ENCODE results near the gene TMEM238. TPM values are rescaled to one million over a fixed set of nuclear protein-coding genes. Genes with fewer than 3 reads are reported as not detected.
A peak's percentile ranks its signal among the peaks of the same experiment; 100 is the strongest.

TMEM238 gene
- polyA plus RNA-seq, 5 donors, result 0.23 to 2.3 (median 0.77) TPM

DNA sequence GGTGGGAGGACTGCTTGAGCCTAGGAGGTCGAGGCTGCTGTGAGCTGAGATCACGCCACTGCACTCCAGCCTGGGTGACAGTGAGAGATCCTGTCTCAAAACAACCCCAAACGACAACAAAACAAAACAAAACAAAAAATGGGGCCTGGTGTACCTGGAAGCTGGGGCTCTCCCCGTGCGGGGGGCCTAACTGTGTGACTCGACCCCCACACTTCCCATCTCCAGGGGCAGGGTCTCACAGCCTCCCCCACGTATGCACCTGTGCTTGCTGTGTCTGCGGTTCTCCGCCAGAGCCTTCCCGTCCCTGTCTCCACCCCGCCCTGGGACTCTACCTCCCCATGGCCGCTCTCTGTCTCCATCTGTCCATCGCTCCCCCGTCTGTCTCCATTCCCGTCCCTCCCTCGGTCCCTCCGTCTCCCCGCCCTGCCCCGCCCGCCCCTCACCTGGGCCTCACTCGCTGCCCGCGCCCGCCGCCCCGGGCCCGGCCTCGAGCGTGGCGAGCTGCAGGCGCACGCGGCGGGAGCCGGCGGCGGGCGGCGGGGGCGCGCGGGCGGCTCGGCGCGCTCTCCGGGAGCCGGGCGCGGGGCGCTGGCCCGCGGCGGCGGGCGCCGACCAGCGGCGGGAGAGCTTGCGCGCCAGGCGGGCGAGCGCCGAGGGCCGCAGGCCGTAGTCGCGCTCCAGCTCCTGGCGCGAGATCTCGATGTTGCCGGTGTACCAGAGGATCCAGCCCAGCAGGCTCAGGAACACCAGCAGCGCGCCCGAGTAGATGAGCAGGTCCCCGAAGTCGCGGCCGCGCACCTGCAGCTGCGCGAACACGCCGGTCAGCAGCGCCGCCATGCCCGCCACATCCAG is 587 bp downstream of the TMEM238 start:
- DNase-seq, result peak in 1 of 2 donors; percentile 63

DNA sequence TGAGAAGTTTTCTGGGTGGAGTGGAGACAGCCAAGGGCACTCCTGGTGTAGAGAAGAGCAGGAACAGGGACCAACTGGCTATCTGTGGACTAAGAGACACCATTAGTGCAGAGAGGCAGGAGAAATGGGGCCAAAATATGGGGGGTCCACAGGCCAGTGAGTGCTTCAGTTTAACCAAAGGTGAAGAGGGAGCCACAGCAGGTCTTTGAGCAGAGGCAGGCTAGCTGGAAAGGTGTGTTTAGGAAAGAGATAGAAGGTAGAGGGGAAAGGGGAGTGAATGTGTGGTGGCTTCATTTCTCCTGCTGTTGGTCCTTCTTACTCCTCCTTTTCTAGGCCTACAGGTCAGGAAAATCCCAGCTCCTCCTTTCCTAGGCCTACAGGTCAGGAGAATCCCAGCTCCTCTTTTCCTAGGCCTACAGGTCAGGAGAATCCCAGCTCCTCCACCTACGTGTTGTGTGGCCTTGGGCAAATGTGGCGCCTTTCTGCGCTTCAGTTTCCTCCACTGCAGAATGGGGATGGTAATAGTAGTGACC is 1.5 kb downstream of the TMEM238 start:
- DNase-seq, result no peak

DNA sequence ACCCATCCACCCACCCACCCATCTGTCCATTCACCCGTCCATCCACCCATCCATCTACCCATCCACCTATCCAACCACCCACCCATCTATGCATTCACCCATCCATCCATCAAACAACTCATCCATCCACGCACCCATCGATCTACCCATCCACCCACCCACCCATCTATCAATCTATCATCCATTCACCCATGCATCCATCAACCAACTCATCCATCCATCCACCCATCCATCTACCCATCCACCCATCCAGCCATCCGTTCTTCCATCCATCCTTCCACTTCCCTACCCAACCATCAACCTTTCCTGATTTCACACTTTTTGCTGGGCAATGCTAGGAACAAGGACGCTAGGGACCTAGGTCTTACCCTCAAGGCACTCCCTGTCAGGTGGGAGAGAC is 2.1 kb downstream of the TMEM238 start:
- no peak for DNase-seq

DNA sequence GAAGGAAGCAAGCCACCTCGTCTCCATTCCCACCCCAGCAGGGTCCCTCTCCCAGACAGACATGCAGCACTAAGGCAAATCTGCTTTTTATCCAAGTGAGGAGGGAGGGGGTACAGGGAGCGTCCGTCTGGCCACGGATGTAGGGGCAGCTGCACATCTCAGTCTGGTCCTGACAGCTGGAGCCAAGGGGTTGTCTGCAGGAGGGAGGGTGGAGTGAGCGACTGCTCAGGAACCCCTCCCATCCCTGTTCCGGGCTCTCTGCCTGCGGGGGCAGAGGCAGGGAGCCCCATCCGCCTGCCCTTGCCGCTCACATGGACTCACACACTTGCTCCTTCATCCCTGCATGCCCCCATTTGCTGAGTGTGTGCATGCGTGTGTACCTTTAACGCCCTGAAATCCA is 4.9 kb downstream of the TMEM238 start:
- no peak for DNase-seq

DNA sequence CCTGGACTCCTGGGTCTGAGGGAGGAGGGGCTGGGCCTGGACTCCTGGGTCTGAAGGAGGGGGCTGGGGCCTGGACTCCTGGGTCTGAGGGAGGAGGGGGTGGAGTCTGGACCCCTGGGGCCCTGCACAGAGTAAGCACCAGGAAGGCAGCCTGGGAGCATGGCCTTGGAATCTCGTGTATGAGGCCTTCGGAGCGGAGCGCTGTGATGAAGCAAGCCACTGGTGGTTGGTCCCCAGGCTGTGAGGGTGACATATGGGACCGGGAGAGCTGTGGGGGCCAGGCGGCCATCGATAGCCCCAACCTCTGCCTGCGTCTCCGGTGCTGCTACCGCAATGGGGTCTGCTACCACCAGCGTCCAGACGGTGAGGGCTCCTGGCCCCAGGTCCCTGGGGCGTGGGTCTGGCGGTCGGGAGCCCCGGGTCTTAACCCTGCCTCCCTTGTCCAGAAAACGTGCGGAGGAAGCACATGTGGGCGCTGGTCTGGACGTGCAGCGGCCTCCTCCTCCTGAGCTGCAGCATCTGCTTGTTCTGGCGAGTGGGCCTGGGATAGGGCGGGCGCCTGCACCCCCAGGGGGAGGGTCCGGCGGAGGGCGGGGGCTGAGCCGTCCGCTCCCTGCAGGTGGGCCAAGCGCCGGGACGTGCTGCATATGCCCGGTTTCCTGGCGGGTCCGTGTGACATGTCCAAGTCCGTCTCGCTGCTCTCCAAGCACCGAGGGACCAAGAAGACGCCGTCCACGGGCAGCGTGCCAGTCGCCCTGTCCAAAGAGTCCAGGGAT is 6.5 kb downstream of the TMEM238 start:
- no peak for DNase-seq

DNA sequence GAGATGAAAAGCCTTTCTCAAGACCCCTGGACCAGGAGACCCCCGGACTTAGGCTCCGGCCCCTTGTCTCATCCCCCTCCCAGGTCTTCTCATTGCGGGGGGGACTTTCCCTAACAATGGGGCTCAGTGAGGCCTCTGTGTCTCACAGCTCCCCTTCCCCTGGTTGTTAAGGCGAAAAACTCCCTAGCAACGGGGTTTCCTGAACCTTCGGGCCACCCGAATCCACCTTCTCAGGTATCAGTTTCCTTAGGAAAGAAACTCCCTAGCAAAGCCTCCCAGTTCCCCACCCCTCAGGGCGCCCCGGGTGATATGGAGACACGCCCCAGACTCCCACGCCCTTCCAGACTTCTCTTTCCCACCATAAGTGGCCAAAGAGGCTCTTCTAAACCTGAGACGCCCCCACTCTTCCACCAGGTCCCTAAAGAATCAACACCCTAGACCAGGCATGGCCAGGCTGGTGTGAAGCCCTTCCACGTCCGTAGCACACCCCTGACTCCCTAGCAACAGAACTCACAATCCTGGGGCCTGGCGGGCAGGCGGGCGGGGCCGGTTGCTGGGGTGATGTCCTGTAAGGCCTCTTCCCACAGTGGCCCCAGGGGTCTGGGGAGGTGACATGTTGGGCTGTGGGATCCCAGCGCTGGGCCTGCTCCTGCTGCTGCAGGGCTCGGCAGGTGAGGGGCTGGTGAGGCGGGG is 7.7 kb downstream of the TMEM238 start, which contains the start of gene TMEM190:
Gene TMEM190, plus strand, starts transcription at position 586 of the 693 bp plus-strand sequence. Its CDS starts 28 bp downstream, at position 614.
- no peak for DNase-seq

DNA sequence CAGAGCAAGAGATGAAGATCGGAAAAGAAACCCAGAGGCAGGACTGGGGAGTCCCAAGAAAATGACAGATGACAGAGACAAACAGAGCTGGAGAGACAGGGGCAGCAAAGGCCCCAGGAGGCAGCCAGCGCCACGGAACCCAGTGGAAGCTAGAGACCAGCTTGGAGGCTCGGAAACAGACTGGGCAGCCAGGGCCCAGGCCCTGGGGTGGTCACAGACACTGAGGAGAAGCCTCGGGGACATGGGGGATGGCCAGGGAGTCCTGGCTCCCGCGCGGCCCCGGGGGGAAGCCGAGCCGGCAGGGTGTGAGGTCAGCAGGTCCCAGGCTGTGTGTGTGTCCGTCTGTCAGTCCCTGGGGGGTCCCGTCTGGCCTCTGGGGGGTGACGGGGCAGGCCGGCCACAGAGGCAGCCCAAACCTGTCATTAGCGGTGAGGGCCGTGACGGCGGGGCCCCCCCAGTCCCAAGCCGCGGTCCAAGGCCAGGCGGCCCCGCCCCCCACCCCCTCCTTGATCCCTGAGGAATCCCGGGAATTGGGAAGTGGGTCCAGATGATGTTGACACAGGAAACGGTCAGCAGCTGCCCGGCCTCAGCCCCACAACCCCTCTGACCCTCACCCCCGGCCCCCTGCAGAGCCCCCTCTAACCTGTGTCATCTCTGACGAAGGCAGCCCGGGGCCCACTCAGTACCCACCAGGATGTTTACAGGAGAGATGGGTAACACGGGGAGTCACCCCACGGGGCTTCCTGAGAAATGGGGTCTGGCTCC is 9.9 kb downstream of the TMEM238 start:
- DNase-seq, result peak in 1 of 2 donors; percentile 51

DNA sequence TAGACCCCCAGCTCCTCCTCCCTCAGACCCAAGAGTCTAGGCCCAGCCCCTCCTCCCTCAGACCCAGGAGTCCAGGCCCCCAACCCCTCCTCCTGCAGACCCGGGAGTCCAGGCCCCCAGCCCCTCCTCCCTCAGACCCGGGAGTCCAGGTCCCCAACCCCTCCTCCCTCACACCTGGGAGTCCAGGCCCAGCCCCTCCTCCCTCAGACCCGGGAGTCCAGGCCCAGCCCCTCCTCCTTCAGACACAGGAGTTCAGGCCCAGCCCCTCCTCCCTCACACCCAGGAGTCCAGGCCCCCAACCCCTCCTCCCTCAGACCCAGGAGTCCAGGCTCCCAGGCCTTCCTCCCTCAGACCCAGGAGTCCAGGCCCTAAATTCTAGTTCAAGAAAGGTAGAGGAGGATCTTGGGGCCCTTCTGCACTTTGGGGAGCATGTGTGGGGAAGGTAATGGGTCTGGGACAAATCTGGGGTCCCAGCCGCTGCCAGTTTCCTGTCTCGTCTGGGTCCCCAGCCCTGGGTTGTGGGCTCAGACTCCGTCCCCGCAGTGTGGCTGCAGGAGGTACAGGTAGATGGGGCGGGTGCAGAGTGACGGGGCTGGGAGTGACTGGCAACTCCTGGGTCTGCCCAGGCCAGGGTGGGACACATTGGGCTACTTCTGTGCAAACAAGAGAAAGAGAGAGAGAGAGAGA is 10.6 kb downstream of the TMEM238 start:
- DNase-seq, result no peak

DNA sequence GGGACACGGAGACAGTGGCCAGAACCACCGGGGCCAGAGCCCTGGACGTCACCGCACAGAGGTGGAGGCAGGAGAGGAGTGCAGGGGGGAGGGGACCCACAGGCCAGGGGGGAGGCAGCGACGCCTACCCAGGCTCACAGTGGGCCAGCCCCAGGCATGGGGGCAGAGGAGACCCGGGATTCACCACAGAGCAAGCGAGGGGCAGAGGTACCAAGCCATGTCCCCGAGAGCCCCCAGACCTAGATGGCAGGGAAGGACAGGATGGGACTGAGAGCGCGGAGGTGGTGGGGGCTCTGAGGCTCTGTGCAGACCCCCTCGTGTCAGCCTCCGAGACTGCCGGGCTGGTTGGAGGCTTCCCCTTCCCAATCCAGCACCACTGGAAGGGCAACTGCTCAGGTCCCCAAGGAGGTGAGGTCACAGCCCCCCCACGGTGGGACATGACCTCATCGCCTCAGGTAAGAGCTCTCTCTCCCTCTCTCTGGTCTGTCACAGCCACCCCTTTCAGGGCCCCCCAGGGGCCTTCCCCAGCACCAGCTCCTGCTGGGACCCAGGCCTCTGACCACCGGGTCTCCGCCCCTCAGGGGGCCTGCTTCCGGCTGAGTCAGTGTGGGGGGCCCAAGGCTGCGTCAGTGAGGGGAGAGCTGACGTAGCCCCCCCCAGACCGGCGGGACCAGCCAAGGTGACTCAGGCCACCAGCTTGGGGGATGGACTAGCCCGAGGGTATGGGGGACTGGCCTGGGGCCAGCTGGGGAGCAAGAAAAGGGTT is 11.6 kb downstream of the TMEM238 start:
- DNase-seq, result no peak

DNA sequence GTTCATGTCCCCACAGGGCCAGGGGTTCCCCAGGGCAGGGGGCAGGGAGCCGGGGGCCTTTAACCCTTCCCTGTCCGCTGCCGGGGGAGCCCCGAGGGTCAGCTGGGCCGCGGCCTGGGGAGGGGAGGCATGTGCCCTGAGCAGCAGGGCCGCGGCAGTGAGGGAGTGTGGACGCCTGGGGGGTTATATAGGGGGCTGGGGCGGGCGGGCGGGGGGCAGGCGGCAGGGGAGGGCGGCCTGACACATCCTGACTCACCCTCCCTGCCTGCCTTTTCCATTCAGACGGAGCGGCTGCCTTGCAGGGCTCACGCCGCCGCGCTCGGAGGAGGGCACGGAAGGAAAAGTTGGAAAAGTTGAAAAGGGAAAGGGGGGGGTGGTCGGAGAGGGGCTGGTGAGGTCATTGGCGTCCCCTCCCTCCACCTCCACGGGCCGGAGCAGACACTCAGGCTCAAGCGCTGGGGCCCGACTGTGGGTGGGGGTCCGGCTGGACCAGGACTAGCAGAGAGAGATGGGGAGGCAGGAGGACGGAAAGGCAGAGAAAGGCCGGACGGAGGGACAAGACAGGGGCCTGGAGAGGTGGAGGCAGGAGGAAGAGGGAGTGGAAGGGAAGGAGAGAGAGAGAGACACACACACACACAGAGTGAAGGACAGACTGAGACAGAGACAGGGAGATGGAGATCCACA is 13.6 kb downstream of the TMEM238 start, which contains the start of gene IL11:
Gene IL11, minus strand, starts transcription at position 159 of the 684 bp plus-strand sequence. Its CDS starts 153 bp downstream, at position 6.
- no peak for DNase-seq

DNA sequence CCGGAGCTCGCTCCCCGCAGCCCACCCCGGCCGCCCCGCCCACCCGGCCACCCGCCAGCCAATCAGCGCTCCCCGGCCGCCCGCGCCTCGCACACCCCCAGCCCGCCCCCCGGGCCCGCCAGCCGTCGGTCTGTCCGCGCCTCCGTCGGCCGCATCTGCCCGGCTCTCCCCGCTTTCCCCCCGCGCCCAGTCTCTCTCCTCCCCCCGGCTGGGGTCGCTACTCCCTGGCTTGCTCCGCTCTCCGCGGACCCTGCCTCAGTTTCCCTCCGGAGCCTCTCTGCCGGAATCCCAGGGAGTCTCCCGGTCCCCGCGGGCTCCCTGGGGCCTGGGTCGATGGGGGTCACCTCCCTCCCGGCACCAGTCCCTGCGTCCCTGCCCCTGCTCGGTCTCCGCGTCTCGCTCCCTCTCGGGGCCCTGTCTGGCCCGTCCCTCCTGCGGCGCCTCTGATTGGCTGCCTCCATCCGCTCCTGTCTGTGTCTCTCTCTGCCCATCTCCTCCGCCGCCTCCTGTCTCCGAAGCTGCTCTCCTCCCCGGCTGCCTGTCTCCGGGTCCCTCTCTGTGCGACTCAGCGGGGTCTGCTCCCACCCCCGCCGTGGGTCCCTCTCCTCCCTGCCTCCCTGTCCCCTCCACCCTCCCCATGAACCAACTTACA is 14.3 kb downstream of the TMEM238 start:
- no peak for DNase-seq

DNA sequence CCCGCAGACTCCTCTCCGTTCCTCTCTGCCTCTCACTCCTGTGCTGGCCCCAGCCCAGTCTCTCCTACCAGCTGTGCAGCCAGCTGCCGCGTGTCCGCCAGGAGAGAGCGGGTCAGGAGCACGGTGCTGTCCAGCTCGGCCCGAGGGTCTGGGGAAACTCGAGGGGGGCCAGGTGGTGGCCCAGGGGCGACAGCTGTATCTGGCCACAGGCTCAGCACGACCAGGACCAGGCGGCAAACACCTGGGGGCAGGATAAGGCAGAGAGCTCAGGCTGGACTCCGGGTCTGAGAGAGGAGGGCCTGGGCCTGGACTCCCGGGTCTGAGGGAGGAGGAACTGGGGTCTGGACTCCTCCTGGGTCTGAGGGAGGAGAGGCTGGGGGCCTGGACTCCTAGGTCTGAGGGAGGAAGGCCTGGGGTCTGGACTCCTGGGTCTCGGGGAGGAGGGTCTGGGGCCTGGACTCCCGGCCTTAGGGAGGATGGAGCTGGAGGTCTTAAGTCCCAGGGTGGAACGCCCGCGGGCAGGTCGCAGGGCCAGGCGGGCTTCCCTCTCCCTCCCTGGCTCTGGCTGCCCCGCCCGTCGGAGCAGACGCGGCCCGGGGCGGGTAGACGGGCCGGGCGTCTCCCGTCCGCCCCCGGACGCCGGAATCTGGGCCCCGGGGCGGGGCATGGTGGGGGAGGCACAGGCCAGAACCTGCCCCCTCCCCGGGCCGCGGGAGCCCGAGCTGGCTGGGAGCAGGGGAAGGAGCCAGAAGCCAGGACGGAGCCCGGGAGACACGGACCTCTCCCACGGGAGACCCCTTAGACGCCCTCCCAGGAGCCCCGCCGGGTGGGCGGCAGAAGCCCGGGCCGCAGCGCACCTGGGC is 15.2 kb downstream of the TMEM238 start:
- DNase-seq, result no peak

DNA sequence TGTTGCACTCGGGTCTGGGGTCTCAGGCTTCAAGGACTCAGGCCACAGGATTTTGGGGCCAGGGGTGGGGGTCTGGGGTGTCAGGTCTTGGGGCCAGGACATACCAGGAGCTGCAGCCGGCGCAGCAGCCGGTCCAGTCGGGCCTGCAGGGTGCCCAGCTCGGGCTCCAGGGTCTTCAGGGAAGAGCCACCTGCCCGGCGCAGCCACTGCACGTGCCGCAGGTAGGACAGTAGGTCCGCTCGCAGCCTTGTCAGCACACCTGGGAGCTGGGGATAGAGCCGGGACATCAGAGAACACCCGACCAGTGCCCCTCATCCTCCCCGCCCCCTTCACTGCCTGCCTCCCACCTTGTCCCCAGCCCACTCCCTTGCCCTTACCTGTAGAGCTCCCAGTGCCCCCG is 16.0 kb downstream of the TMEM238 start:
- DNase-seq, result no peak

DNA sequence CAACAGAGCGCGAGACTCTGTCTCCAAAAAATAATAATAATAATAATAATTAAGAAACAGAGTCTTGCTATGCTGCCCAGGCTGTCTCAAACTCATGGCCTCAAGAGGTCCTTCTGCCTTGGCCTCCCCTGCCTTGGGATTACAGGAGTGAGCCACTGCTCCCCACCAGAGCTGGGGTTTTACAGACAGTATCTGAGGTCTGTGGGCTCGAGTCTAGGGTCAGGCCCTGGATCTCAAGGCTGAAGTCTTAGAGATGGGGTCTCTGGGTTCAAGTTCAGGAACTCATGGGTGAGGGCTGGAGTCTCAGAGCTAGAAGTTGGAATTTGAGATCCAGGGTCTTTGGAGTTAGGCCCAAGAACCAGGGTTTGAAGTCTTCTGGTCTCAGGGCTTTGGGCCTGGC is 17.3 kb downstream of the TMEM238 start:
- DNase-seq, result no peak

DNA sequence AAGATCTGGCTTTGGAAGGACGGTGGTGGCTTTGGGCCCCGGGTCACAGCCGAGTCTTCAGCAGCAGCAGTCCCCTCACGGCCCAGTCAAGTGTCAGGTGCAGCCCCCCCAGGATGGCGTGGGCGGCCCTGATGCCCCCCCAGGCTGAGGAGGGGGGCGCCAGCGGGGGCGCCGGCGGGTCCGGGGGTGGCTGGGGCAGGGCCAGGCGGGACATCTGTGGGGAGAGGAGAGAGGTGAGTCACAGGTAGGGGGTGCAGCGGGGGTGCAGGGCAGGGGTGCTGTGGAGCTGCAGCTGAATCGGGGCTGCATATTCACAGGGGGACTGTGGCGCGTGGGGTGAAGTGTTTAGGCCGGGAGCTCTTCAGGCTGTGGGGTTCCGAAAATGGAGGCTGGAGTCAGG is 18.1 kb downstream of the TMEM238 start:
- no peak for DNase-seq

DNA sequence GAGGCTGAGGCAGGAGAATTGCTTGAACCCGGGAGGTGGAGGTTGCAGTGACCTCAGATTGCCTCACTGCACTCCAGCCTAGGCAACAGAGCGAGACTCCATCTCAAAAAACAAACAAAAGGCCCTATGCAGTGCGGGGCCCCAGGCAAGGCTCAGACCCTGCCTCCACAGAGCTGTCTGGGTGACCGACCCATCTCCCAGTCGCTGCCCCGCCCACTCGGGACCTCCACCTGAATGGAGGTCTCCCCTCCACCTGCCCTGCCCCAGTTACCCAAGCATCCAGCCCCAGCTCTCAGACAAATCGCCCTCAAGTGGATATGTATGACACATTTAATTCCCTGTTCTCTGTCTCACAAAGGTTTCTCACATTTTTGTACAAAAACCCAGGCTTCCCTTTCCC is 18.8 kb downstream of the TMEM238 start:
- DNase-seq, result no peak

DNA sequence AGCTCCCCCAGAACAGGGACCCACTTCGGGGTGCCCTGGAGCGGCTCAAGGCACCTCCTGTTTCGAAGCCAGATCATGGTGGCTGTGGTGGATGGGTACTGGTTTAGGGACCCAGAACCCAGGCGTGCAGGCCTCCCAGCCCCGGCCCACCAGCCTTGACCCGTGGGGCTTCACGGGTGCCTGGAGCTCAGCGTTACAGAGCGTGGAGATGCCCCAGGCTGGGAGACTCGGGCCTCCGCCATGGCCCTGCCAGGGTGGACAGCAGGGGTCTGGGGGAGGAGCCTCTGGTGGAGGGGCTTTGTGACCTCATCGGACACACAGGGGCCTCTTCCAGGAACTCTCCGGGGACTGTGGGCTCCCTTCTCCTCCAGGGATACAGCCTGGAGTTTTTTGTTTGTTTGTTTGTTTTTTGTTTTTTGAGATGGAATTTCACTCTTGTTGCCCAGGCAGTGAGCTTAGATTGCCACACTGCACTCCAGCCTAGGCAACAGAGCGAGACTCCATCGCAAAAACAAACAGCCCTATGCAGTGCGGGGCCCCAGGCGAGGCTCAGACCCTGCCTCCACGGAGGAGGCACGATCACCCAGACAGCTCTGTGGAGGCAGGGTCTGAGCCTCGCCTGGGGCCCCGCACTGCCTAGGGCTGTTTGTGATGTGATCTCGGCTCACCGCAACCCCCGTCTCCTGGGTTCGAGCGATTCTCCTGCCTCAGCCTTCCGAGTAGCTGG is 20.9 kb downstream of the TMEM238 start, which contains the start of gene GARIN5B:
Gene GARIN5B, minus strand, starts transcription at position 271 of the 727 bp plus-strand sequence. Its CDS starts 194 bp downstream, at position 77.
- DNase-seq, result no peak

Measured in right lung (tissue), 5 donors.